GM18858 (cell line): ENCODE measurements around the gene EXOSC10.
"Not testable (repeated sequence)": the region's sequence is repeated elsewhere in the genome, so short reads cannot be mapped to it uniquely, and the experiment has no call there.

Experiments used
- ATAC-seq: cut with Tn5 transposase; IDR thresholded peaks from one replicate; pipeline ENCODE4 v1.9.1; 2021; ENCODE audit not compliant: unreplicated experiment

Gene EXOSC10

DNA sequence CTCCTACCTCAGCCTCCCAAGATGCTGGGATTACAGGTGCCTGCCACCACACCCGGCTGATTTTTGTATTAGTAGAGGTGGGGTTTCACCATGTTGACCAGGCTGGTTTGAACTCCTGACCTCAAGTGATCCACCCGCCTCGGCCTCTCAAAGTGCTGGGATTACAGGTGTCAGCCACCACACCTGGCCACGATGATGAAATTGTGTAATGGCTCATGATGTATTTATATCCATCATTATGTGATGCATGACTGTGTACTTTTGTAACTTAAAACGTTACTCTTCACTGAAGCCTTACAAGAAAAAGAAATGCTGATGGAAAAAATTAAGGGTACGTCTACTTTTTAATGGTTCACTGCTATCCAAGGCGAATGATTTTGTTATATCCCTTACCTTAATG, 79.7 kb downstream of the EXOSC10 start:
- ATAC-seq = no peak

DNA sequence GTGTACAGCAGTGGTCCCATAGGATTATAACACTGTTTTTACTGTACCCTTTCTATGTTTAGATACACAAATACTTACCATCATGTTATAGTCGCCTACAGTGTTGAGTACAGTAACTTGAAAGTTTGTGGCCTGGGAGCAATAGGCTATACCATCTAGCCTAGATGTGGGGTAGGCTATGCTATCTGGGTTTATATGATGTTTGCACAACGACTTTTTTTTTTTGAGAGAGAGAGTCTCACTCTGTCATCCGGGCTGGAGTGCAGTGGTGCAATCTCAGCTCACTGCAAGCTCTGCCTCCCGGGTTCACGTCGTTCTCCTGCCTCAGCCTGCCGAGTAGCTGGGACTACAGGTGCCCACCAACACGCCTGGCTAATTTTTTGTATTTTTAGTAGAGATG, 80.3 kb downstream of the EXOSC10 start:
- not testable (repeated sequence) for ATAC-seq
